OCI-LY1 (cell line): ENCODE data around the gene SLC38A6.

Experiments
- CTCF ChIP-seq: fragments of 200-600 bp; sonication (generic), shearing (Covaris generic); IDR thresholded peaks from 2 replicates; pipeline ENCODE4 v1.5.1; 2017; ENCODE audit warnings: mild to moderate bottlenecking, antibody characterized with exemption, low read length, moderate library complexity, mixed read lengths
- EZH2 ChIP-seq: fragments of 200-600 bp; sonication (generic), shearing (Covaris generic); IDR thresholded peaks from 2 replicates; pipeline ENCODE4 v1.8.0; 2017; ENCODE audit warnings: borderline replicate concordance, mixed run types, mild to moderate bottlenecking, antibody characterized with exemption, low read length, moderate library complexity, mixed read lengths

GRCh38 chr14:60951776-60952435 is 29.1 kb upstream of the SLC38A6 start:
- TF ChIP-seq CTCF (no peak), EZH2 (no peak)
